Esophagus muscularis mucosa (tissue), 3 donors: ENCODE measurements around the gene USP49.

Experiments
- POLR2AphosphoS5 ChIP-seq, 2 donors: sonication (generic); formaldehyde crosslinking; IDR thresholded peaks; one replicate each; pipeline ENCODE4 v1.6.1; 2017; ENCODE audit warnings: antibody characterized with exemption in 2 of 2
- TF ChIP-seq, protein P1 (sequence below), 3 experiments: fragments of 200-600 bp in 2 of 3; fragments of 450-650 bp in 1 of 3; sonication (generic) in 2 of 3; IDR thresholded peaks; one replicate each; pipeline ENCODE4 v1.5.1; 2017 to 2019; ENCODE audit warnings: antibody characterized with exemption in 3 of 3, mild to moderate bottlenecking in 2 of 3, moderate library complexity in 1 of 3

- TF ChIP-seq, protein P1, sequence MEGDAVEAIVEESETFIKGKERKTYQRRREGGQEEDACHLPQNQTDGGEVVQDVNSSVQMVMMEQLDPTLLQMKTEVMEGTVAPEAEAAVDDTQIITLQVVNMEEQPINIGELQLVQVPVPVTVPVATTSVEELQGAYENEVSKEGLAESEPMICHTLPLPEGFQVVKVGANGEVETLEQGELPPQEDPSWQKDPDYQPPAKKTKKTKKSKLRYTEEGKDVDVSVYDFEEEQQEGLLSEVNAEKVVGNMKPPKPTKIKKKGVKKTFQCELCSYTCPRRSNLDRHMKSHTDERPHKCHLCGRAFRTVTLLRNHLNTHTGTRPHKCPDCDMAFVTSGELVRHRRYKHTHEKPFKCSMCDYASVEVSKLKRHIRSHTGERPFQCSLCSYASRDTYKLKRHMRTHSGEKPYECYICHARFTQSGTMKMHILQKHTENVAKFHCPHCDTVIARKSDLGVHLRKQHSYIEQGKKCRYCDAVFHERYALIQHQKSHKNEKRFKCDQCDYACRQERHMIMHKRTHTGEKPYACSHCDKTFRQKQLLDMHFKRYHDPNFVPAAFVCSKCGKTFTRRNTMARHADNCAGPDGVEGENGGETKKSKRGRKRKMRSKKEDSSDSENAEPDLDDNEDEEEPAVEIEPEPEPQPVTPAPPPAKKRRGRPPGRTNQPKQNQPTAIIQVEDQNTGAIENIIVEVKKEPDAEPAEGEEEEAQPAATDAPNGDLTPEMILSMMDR (IDR thresholded peaks at IDR 0.05): no peak
- no peak for TF ChIP-seq POLR2AphosphoS5 (IDR thresholded peaks at IDR 0.05)
Observed at GRCh38 chr6:41871691-41872090, 23.5 kb downstream of the USP49 start.
